Measurements from ENCODE around the gene TAOK3.
A peak's percentile ranks its signal among the peaks of the same experiment; 100 is the strongest.

Gene TAOK3

GRCh38 chr12:118120579-118121363 is 251.9 kb downstream of the TAOK3 start:
- Histone ChIP-seq H3K9me3 (ENCODE audit: low read length) (peaks cover 2% of the 10 kb centered on the region), H3K27me3 (ENCODE audit: insufficient read depth, low read length) (no peaks in the 10 kb centered on the region), H2AFZ (ENCODE audit: low read depth, low read length) (no peak overlapping the region), H3K4me3 (ENCODE audit: low read length) (no peak overlapping the region), H3K36me3 (ENCODE audit: insufficient read depth, low read length) (peaks cover 9% of the 10 kb centered on the region), H3K4me1 (ENCODE audit: insufficient read depth, low read length) (peaks cover 5% of the 10 kb centered on the region)

GRCh38 chr12:118119449-118119879 is 253.2 kb downstream of the TAOK3 start:
- Histone ChIP-seq H3K4me3 (ENCODE audit: low read length) (no peak overlapping the region), H3K27me3 (ENCODE audit: insufficient read depth, low read length) (no peaks in the 10 kb centered on the region), H2AFZ (ENCODE audit: low read depth, low read length) (no peak overlapping the region), H3K4me1 (ENCODE audit: insufficient read depth, low read length) (peaks cover 5% of the 10 kb centered on the region), H3K9me3 (ENCODE audit: low read length) (peaks cover 10% of the 10 kb centered on the region), H3K36me3 (ENCODE audit: insufficient read depth, low read length) (peaks cover 7% of the 10 kb centered on the region)

GRCh38 chr12:118109088-118109487 is 263.6 kb downstream of the TAOK3 start:
- H2AFZ ChIP-seq (ENCODE audit: low read depth, low read length): no peak overlapping the region
- H3K36me3 ChIP-seq (ENCODE audit: insufficient read depth, low read length): no peaks in the 10 kb centered on the region
- H3K4me3 ChIP-seq (ENCODE audit: low read length): no peak overlapping the region
- no peaks in the 10 kb centered on the region for H3K4me1 ChIP-seq (ENCODE audit: insufficient read depth, low read length)
- H3K9me3 ChIP-seq (ENCODE audit: low read length): no peaks in the 10 kb centered on the region
- H3K27me3 ChIP-seq (ENCODE audit: insufficient read depth, low read length): no peaks in the 10 kb centered on the region

- Histone ChIP-seq H3K9me3 (ENCODE audit: low read length) (no peaks in the 10 kb centered on the region), H3K36me3 (ENCODE audit: insufficient read depth, low read length) (no peaks in the 10 kb centered on the region), H3K27me3 (ENCODE audit: insufficient read depth, low read length) (no peaks in the 10 kb centered on the region), H3K4me1 (ENCODE audit: insufficient read depth, low read length) (peaks cover 2% of the 10 kb centered on the region), H2AFZ (ENCODE audit: low read depth, low read length) (no peak overlapping the region), H3K4me3 (ENCODE audit: low read length) (no peak overlapping the region)
These were observed 265.0 kb downstream of the TAOK3 start for GRCh38 chr12:118107694-118108093.

- H3K27me3 ChIP-seq (ENCODE audit: insufficient read depth, low read length): no peaks in the 10 kb centered on the region
- no peak overlapping the region for H3K4me3 ChIP-seq (ENCODE audit: low read length)
- no peak overlapping the region for H2AFZ ChIP-seq (ENCODE audit: low read depth, low read length)
- no peaks in the 10 kb centered on the region for H3K9me3 ChIP-seq (ENCODE audit: low read length)
- no peaks in the 10 kb centered on the region for H3K36me3 ChIP-seq (ENCODE audit: insufficient read depth, low read length)
- H3K4me1 ChIP-seq (ENCODE audit: insufficient read depth, low read length): peaks cover 4% of the 10 kb centered on the region
These were observed 265.7 kb downstream of the TAOK3 start for GRCh38 chr12:118107011-118107410.

- H3K36me3 ChIP-seq (ENCODE audit: insufficient read depth, low read length): no peaks in the 10 kb centered on the region
- peaks cover 4% of the 10 kb centered on the region for H3K4me1 ChIP-seq (ENCODE audit: insufficient read depth, low read length)
- H3K27me3 ChIP-seq (ENCODE audit: insufficient read depth, low read length): no peaks in the 10 kb centered on the region
- H3K4me3 ChIP-seq (ENCODE audit: low read length): peak within 1 kb of the TSS; percentile 73
- no peaks in the 10 kb centered on the region for H3K9me3 ChIP-seq (ENCODE audit: low read length)
- H2AFZ ChIP-seq (ENCODE audit: low read depth, low read length): peak within 1 kb of the TSS; percentile 97
These were observed 268.9 kb downstream of the TAOK3 start, which contains the start of gene VSIG10 for GRCh38 chr12:118103601-118104382. Gene VSIG10 (minus strand): TSS chr12:118104011. CDS start chr12:118103671, 340 bp downstream.

- Histone ChIP-seq H3K9me3 (ENCODE audit: low read length) (no peaks in the 10 kb centered on the region), H3K27me3 (ENCODE audit: insufficient read depth, low read length) (no peaks in the 10 kb centered on the region), H3K4me1 (ENCODE audit: insufficient read depth, low read length) (peaks cover 4% of the 10 kb centered on the region), H3K36me3 (ENCODE audit: insufficient read depth, low read length) (no peaks in the 10 kb centered on the region), H3K4me3 (ENCODE audit: low read length) (peak overlapping the region; percentile 73), H2AFZ (ENCODE audit: low read depth, low read length) (peak overlapping the region; percentile 97)
These were observed 269.5 kb downstream of the TAOK3 start for GRCh38 chr12:118103201-118103600.

GRCh38 chr12:118102609-118103008 is 270.1 kb downstream of the TAOK3 start:
- H3K27me3 ChIP-seq (ENCODE audit: insufficient read depth, low read length): no peaks in the 10 kb centered on the region
- H3K36me3 ChIP-seq (ENCODE audit: insufficient read depth, low read length): no peaks in the 10 kb centered on the region
- no peaks in the 10 kb centered on the region for H3K9me3 ChIP-seq (ENCODE audit: low read length)
- H2AFZ ChIP-seq (ENCODE audit: low read depth, low read length): no peak overlapping the region
- peak overlapping the region; percentile 73 for H3K4me3 ChIP-seq (ENCODE audit: low read length)
- peaks cover 4% of the 10 kb centered on the region for H3K4me1 ChIP-seq (ENCODE audit: insufficient read depth, low read length)

GRCh38 chr12:118102070-118102469 is 270.6 kb downstream of the TAOK3 start:
- no peaks in the 10 kb centered on the region for H3K27me3 ChIP-seq (ENCODE audit: insufficient read depth, low read length)
- H3K4me1 ChIP-seq (ENCODE audit: insufficient read depth, low read length): peaks cover 4% of the 10 kb centered on the region
- H3K9me3 ChIP-seq (ENCODE audit: low read length): no peaks in the 10 kb centered on the region
- no peak overlapping the region for H3K4me3 ChIP-seq (ENCODE audit: low read length)
- no peak overlapping the region for H2AFZ ChIP-seq (ENCODE audit: low read depth, low read length)
- no peaks in the 10 kb centered on the region for H3K36me3 ChIP-seq (ENCODE audit: insufficient read depth, low read length)

- Histone ChIP-seq H3K27me3 (ENCODE audit: insufficient read depth, low read length) (no peaks in the 10 kb centered on the region), H3K4me1 (ENCODE audit: insufficient read depth, low read length) (peaks cover 4% of the 10 kb centered on the region), H3K9me3 (ENCODE audit: low read length) (no peaks in the 10 kb centered on the region), H2AFZ (ENCODE audit: low read depth, low read length) (no peak overlapping the region), H3K36me3 (ENCODE audit: insufficient read depth, low read length) (no peaks in the 10 kb centered on the region), H3K4me3 (ENCODE audit: low read length) (no peak overlapping the region)
These were observed 271.7 kb downstream of the TAOK3 start for GRCh38 chr12:118101051-118101450.

All from neuron (in vitro differentiated cells).